Adrenal gland (tissue), 12 donors: ENCODE measurements around the gene EYS. TPM values are rescaled to one million over a fixed set of nuclear protein-coding genes. Genes with fewer than 3 reads are reported as not detected.

Experiments
- DNase-seq, 7 donors: peaks; one replicate each; pipeline ENCODE4 v3.0.0-alpha.2; 2019 to 2020
- H3K27ac ChIP-seq, 5 donors: fragments of 200-600 bp; sonication (generic) in 4 of 5; 1 replicate in 3 of 5; 2 replicates in 2 of 5; pipeline versions ENCODE4 v1.5.1 to v1.8.0; 2016 to 2020; ENCODE audit warnings: mild to moderate bottlenecking in 1 of 5
- H3K27me3 ChIP-seq: fragments of 200-600 bp; 2 replicates; pipeline ENCODE4 v1.8.0; 2021
- H3K36me3 ChIP-seq, 2 donors: fragments of 200-600 bp; replicated peaks in 1 of 2; 1 replicate in 1 of 2; 2 replicates in 1 of 2; pipeline versions ENCODE4 v1.5.1 to v1.8.0; 2018 to 2022
- H3K4me1 ChIP-seq, 2 donors: fragments of 200-600 bp; replicated peaks in 1 of 2; 1 replicate in 1 of 2; 2 replicates in 1 of 2; pipeline versions ENCODE4 v1.5.1 to v1.8.0; 2018 to 2021
- H3K4me3 ChIP-seq, 4 donors: fragments of 200-600 bp; sonication (generic) in 3 of 4; one replicate each; pipeline ENCODE4 v1.5.1; 2016 to 2018
- H3K9me3 ChIP-seq, 3 donors: fragments of 200-600 bp; sonication (generic) in 1 of 3; replicated peaks in 1 of 3; 1 replicate in 2 of 3; 2 replicates in 1 of 3; pipeline versions ENCODE4 v1.5.1 to v1.8.0; 2016 to 2021
- POLR2A ChIP-seq, 2 donors: fragments of 450-650 bp; IDR thresholded peaks; one replicate each; pipeline ENCODE4 v1.6.1; 2017; ENCODE audit warnings: antibody characterized with exemption in 2 of 2, mild to moderate bottlenecking in 2 of 2, moderate library complexity in 1 of 2
- WGBS, 4 donors: extraction: QIAGEN DNeasy Blood & Tissue Kit in 2 of 4; methylation state at CpG; one replicate each; pipeline versions ENCODE4 v1.1.5 to v1.1.7; 2013 to 2017; 5-methylcytosine and 5-hydroxymethylcytosine counted together
- intact Hi-C, 2 donors: fragments of 100-400 bp; cut with DNase I; formaldehyde crosslinking; loops; one replicate each; pipeline versions ENCODE4 v1.14.1 to v1.15.0; 2022 to 2023
- polyA plus RNA-seq, 3 donors: library from polyadenylated mRNA; stranded (reverse); fragments of 200-250 nt in 2 of 3; fragments of 350-450 nt in 1 of 3; fragmentation: Illumina TruSeq in 1 of 3; extraction: RNeasy Lipid Tissue Mini Kit (QIAGEN cat#74804) in 1 of 3; gene quantifications; one replicate each; pipeline ENCODE4 v1.2.3, GENCODE V29; 2013 to 2014
- total RNA-seq, 9 donors: library from RNA; depleted of rRNA in 4 of 9; stranded (reverse); fragments of >200 nt in 4 of 9; fragments of 120-200 nt in 1 of 9; fragmentation: NEBNext Ultra II Directional in 1 of 9; extraction: Animal tissue kit (Norgen Biotek cat#: 25700) in 1 of 9; gene quantifications; one replicate each; pipeline versions ENCODE4 v1.1.0 to v1.2.4, GENCODE V29; 2013 to 2023
- TF ChIP-seq, protein P1 (sequence below), 6 experiments: fragments of 450-650 bp in 4 of 6; fragments of 200-600 bp in 2 of 6; sonication (generic) in 1 of 6; IDR thresholded peaks; 1 replicate in 5 of 6; 2 replicates in 1 of 6; pipeline versions ENCODE4 v1.5.1 to v1.8.0; 2016 to 2021; ENCODE audit warnings: antibody characterized with exemption in 6 of 6, mild to moderate bottlenecking in 2 of 6, moderate library complexity in 1 of 6
- donor health status: healthy with polysubstance abuse.
- donor health status: Bipolar disorder and iron deficiency.
- donor health status: DM: yes; HTN: yes; CAD: no.
- donor health status: DM: no; HTN: no; CAD: no.
- donor health status: DM: no; HTN: no; CAD: no.
- donor health status: DM: yes; HTN: yes; CAD: no.

Gene EYS
- total and polyA plus RNA-seq, 12 donors, result 0.03 to 3.1 (median 0.18) TPM; not detected in 7

DNA sequence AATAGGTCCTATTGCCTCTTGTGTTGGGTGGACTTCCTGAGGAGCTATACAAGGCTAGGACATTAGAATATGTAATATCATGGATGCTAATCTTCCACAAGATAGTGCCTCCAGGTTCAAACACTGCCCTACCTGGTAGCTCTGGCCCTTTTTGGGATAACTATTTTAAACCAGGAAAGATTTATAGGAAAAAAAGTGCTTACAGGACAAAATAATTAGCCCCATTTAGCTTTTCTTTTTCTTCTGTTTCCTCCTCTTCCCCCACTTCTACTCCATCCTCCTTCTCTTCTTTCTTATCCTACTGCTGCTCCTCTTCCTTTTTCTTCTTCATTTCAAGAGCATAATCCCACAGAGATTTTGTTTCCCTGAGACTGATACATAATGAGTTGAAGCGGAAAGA is 1104.0 kb downstream of the EYS start:
- intact Hi-C loops, result no loop called here
- H3K36me3 ChIP-seq, result no peaks in the 10 kb centered on the region
- H3K4me1 ChIP-seq, result no peaks in the 10 kb centered on the region
- no peaks in the 10 kb centered on the region for H3K27me3 ChIP-seq
- WGBS, 4 donors, result 78 to 90% (median 87%) methylated on average over 1 of the region's 1 CpG
- TF ChIP-seq, protein P1, sequence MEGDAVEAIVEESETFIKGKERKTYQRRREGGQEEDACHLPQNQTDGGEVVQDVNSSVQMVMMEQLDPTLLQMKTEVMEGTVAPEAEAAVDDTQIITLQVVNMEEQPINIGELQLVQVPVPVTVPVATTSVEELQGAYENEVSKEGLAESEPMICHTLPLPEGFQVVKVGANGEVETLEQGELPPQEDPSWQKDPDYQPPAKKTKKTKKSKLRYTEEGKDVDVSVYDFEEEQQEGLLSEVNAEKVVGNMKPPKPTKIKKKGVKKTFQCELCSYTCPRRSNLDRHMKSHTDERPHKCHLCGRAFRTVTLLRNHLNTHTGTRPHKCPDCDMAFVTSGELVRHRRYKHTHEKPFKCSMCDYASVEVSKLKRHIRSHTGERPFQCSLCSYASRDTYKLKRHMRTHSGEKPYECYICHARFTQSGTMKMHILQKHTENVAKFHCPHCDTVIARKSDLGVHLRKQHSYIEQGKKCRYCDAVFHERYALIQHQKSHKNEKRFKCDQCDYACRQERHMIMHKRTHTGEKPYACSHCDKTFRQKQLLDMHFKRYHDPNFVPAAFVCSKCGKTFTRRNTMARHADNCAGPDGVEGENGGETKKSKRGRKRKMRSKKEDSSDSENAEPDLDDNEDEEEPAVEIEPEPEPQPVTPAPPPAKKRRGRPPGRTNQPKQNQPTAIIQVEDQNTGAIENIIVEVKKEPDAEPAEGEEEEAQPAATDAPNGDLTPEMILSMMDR (IDR thresholded peaks at IDR 0.05), result no peak
- TF ChIP-seq POLR2A (IDR thresholded peaks at IDR 0.05), result no peak
- no peaks in the 10 kb centered on the region for H3K9me3 ChIP-seq
- H3K4me3 ChIP-seq, result no peak overlapping the region
- H3K27ac ChIP-seq, result no peak overlapping the region
- no peak for DNase-seq

DNA sequence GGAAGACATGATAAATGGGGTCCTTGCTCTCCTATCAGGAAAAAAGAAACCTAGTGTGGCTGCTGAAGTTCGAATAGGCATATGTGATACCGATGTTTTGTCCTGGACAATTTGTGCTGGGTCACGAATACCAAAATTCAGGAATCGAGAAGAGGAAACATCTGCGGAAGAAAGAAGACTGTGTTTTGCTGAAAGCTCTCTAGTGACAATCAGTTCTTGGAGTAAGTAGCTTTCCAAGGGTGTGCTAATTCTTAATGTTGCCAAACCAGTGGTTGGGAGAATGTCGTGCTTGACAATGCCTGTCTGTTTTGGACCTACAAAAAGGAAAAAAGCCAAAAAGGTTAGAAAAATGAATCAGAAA is 1115.4 kb downstream of the EYS start:
- DNase-seq, result no peak
- no peaks in the 10 kb centered on the region for H3K27me3 ChIP-seq
- no peaks in the 10 kb centered on the region for H3K4me1 ChIP-seq
- H3K4me3 ChIP-seq, result no peak overlapping the region
- TF ChIP-seq, protein P1 (IDR thresholded peaks at IDR 0.05), result no peak
- no peak for TF ChIP-seq POLR2A (IDR thresholded peaks at IDR 0.05)
- no peaks in the 10 kb centered on the region for H3K36me3 ChIP-seq
- intact Hi-C loops, result no loop called here
- no peak overlapping the region for H3K27ac ChIP-seq
- H3K9me3 ChIP-seq, result no peaks in the 10 kb centered on the region
- 62 to 79% (median 72%) methylated on average over 6 of the region's 6 CpGs for WGBS, 4 donors

GRCh38 chr6:64590965-64591675 is 1115.9 kb downstream of the EYS start:
- H3K27ac ChIP-seq, result no peak overlapping the region
- H3K9me3 ChIP-seq, result no peaks in the 10 kb centered on the region
- TF ChIP-seq POLR2A (IDR thresholded peaks at IDR 0.05), result no peak
- TF ChIP-seq, protein P1 (IDR thresholded peaks at IDR 0.05), result no peak
- WGBS, 4 donors, result 52 to 67% (median 59%) methylated on average over 6 of the region's 6 CpGs
- H3K4me1 ChIP-seq, result no peaks in the 10 kb centered on the region
- no peak overlapping the region for H3K4me3 ChIP-seq
- no peaks in the 10 kb centered on the region for H3K27me3 ChIP-seq
- no peaks in the 10 kb centered on the region for H3K36me3 ChIP-seq
- no peak for DNase-seq
- intact Hi-C loops, result no loop called here

DNA sequence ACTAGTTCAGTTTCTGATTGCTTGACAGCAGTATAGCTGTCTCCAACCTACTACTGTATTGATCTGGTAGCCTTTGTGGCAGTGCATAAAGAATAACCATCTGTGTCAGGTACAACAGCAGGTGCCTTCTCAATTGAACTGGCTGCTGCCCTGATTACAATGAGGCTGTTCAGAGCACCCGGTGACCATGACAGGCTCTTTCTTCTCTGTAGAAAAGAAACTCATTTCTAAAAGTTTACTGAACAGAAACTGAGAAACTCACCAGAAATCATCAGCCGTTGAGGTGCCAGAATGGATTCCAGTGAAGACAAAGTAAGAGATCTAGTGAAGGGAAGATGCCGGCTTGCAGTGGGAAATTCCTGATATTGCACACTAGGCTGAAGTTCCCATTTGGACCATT is 1117.1 kb downstream of the EYS start:
- 83 to 88% (median 86%) methylated on average over 3 of the region's 3 CpGs for WGBS, 4 donors
- intact Hi-C loops, result no loop called here

More for the DNA sequence above, 1117.1 kb downstream of the EYS start:
- no peaks in the 10 kb centered on the region for H3K4me1 ChIP-seq
- no peak overlapping the region for H3K27ac ChIP-seq
- H3K4me3 ChIP-seq, result no peak overlapping the region
- no peaks in the 10 kb centered on the region for H3K27me3 ChIP-seq
- TF ChIP-seq POLR2A (IDR thresholded peaks at IDR 0.05), result no peak
- TF ChIP-seq, protein P1 (IDR thresholded peaks at IDR 0.05), result no peak
- no peaks in the 10 kb centered on the region for H3K9me3 ChIP-seq
- DNase-seq, result no peak
- H3K36me3 ChIP-seq, result no peaks in the 10 kb centered on the region
